ENCODE data around the gene RAB27A. TPM values are rescaled to one million over a fixed set of nuclear protein-coding genes. Genes with fewer than 3 reads are reported as not detected.

Gene RAB27A
- total RNA-seq, 1 donor = 7.8 TPM

GRCh38 chr15:55164284-55164683 lies 125.3 kb downstream of the RAB27A start:
- no peak for DNase-seq (ENCODE audit: low read depth)
- H3K4me3 ChIP-seq (ENCODE audit: low read depth, low read length) = no peak overlapping the region
- no peak for TF ChIP-seq CTCF (IDR thresholded peaks at IDR 0.05; ENCODE audit: insufficient read depth, low read depth, low read length)

Other genes with a start within 250 kb of the RAB27A start
- 82.1 and 84.2 TPM in 2 replicates for gene RSL24D1, start 92.9 kb downstream of the RAB27A start, total RNA-seq
- gene PIGBOS1, start 29.3 kb upstream of the RAB27A start, total RNA-seq = 7.3 and 8.1 TPM in 2 replicates
- 12.2 and 20.3 TPM in 2 replicates for gene PIGB, start 29.4 kb upstream of the RAB27A start, total RNA-seq
- gene CCPG1, start 118.5 kb upstream of the RAB27A start, total RNA-seq = 37.7 and 42.3 TPM in 2 replicates
- 1.3 TPM in 2 replicates for gene PIERCE2, start 118.7 kb upstream of the RAB27A start, total RNA-seq
- gene DNAAF4, start 218.4 kb upstream of the RAB27A start, total RNA-seq = 0.64 and 1.3 TPM in 2 replicates